ENCODE measurements around the gene ZNF785.

The ZNF785 gene

DNA sequence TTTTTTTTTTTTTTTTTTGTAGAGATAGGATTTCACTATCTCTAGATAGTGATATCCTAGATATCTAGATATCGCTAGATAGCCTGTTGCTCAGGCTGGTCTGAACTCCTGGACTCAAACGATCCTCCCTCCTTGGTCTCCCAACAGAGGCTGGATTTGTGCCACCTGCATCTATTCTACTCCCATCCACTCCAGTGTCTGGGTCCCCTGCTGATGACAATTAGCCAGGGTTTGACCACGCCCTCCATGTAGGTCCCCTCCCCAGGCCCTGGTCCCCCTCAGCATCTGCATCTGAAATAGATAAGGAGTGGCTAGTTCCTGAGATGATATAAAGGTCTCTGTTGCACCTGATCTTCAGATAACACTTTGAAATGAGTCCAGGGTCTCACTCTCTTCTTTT lies 16.2 kb downstream of the ZNF785 start:
- no peak overlapping the region for H3K4me3 ChIP-seq (ENCODE audit: low read depth, low read length)
- no peak for TF ChIP-seq CTCF (IDR thresholded peaks at IDR 0.05; ENCODE audit: low read depth, low read length)

DNA sequence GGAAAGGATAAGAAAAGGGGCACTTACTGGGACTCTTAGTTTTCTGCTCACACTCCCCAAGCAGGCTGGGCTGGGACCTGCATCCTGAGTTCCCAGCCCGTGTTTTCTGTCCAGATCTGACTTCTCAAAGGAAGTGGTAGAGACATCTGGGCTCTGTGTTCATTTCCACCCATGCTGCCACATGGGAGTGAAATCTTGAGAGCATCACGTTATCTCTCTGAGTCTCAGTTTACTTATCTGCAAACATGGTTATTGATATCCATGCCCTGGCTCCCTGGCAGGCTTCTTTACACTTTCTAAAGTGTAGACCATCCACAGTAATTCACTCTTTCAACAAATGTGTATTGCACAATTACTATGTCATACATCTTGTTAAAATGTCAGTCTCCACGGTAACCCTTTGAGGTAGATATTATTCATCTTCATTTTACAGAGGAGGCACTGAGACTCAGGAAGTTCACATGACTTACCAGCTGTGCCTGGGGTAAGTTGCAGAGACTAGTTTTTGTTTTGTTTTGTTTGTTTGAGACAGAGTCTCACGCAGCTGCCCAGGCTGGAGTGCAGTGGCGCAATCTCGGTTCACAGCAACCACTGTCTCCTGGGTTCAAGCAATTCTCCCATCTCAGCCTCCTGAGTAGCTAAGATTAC lies 17.4 kb downstream of the ZNF785 start:
- H3K4me3 ChIP-seq (ENCODE audit: low read depth, low read length) = no peak overlapping the region
- TF ChIP-seq CTCF (IDR thresholded peaks at IDR 0.05; ENCODE audit: low read depth, low read length) = no peak

DNA sequence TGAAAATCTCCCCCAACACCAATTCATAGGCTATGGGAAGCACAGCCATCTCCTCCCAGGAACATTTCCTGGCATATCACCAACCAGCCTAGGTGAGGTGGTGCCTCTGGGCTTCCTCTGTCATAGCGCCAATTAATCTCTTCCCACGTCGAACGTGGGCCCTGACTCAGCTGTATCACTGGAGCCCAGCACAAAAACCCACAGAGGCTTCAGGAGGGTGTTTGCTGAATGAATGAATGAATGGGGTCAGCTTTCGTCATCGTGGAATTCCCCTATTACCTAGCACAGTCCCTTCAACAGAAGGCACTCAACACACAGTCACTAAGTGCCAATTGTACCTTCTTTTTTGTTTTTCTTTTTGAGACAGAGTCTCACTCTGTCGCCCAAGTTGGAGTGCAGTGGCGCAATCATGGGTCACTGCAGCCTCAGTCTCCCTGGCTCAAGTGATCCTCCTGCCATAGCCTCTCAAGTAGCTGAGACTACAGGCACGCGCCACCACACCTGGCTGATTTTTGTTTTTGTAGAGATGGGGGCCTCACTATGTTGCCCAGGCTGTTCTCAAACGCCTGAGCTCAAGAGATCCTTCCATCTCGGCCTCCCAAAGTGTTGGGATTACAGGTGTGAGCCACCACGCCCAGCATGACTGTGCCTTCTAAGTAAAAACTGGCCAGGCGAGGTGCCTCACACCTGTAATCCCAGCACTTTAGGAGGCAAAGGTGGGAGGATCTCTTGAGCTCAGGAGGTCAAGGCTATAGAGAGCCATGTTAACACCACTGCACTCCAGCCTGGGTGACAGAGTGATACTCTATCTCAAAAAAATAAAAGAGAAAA lies 18.1 kb downstream of the ZNF785 start:
- TF ChIP-seq CTCF (IDR thresholded peaks at IDR 0.05; ENCODE audit: low read depth, low read length) = no peak
- no peak overlapping the region for H3K4me3 ChIP-seq (ENCODE audit: low read depth, low read length)

GRCh38 chr16:30566531-30566930 lies 19.0 kb downstream of the ZNF785 start:
- H3K4me3 ChIP-seq (ENCODE audit: low read depth, low read length) = no peak overlapping the region
- no peak for TF ChIP-seq CTCF (IDR thresholded peaks at IDR 0.05; ENCODE audit: low read depth, low read length)

DNA sequence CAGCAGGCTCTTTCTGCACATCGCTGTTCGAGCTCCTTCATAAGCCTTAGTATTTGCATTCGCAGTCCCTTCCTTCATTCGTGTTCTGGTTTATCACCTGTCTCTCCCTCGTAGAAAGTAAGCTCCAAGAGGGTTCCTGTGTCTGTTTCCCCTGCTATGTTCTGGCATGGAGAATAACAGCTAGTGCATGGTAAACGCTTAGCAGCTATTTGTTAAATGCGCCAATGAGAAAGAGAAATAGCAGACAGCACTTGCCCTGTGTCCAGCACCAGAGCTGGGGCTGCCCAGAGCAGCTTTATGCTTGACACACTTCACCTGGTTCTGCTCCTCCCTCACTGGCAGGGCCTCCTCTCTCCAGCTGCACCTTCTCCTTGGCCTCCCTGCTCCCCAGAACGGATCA lies 19.5 kb downstream of the ZNF785 start:
- TF ChIP-seq CTCF (IDR thresholded peaks at IDR 0.05; ENCODE audit: low read depth, low read length) = no peak
- no peak overlapping the region for H3K4me3 ChIP-seq (ENCODE audit: low read depth, low read length)

GRCh38 chr16:30565526-30565925 lies 20.0 kb downstream of the ZNF785 start:
- no peak for TF ChIP-seq CTCF (IDR thresholded peaks at IDR 0.05; ENCODE audit: low read depth, low read length)
- no peak overlapping the region for H3K4me3 ChIP-seq (ENCODE audit: low read depth, low read length)

DNA sequence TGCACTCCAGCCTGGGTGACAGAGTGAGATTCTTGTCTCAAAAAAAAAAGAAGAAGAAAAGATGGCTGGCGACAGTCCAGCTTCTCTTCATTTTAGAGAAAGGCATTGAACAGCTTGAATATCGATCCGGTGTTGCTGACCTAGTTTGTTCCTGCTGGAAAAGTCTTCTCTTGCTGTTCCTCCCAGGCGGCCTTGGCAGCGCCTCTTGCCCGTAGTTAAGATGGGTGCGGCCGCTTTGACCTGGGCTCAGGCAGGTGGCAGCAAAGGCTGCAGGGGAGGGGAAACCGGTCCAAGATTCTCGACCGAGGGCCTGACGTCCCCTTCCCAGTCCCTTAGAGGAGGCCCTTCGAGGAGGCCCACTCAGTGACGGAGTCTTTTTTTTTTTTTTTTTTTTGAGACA lies 23.5 kb downstream of the ZNF785 start:
- H3K4me3 ChIP-seq (ENCODE audit: low read depth, low read length) = no peak overlapping the region
- no peak for TF ChIP-seq CTCF (IDR thresholded peaks at IDR 0.05; ENCODE audit: low read depth, low read length)

Data from WI38 (cell line).